Lung microvascular endothelial cell (primary cell): Measurements from ENCODE around the gene SERPINI1. TPM values are rescaled to one million over a fixed set of nuclear protein-coding genes. Genes with fewer than 3 reads are reported as not detected.
"Not testable (repeated sequence)": the region's sequence is repeated elsewhere in the genome, so short reads cannot be mapped to it uniquely, and the experiment has no call there.

Experiments used
- DNase-seq, 2 donors: peaks; one replicate each; pipeline versions ENCODE4 v3.0.0 to v3.0.0-alpha.2; 2010; ENCODE audit warnings: low read depth in 2 of 2
- total RNA-seq: library from RNA; depleted of rRNA; stranded (reverse); fragments of >200 nt; gene quantifications from 2 replicates; pipeline ENCODE4 v1.2.1, GENCODE V29; 2014

The SERPINI1 gene
- total RNA-seq, 1 donor from 2014 or later = 1.2 TPM

DNA sequence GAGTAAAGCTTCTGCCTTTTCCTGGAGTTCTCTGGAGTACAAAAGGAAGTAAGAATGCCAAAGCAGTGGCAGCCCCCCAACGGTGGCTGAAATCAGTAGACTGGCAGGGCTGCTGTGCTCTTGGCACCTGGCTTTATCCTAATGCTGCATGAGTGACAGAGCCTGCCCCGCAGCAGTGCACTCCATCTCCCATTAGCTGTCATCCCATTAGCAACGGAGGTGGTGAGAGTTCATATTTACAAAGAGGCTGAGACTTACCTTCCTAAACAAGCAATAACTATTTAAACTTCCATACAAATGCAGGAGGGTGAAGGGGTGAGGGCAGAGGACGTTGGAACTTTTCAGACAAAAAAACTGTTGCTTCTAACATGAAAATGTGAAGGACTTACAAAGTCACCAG, 51.9 kb downstream of the SERPINI1 start:
- no peak for DNase-seq

DNA sequence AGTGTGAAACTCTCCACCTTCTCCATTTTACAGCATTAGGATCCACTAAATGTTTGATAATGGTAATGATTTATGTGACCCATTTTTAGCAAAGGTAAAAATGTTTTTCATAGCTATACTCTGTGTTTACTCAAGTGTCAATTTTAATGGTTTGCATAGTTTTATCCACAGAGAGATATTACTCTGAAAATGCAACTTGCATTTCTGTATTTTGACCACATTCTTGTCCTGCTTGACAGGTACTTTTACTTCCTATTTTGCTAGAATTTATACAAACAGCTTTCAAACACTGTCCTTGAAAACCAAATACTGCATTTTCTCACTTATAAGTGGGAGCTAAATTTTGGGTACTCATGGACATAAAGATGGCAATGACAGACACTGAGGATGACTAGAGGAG, 62.9 kb downstream of the SERPINI1 start:
- DNase-seq = no peak

DNA sequence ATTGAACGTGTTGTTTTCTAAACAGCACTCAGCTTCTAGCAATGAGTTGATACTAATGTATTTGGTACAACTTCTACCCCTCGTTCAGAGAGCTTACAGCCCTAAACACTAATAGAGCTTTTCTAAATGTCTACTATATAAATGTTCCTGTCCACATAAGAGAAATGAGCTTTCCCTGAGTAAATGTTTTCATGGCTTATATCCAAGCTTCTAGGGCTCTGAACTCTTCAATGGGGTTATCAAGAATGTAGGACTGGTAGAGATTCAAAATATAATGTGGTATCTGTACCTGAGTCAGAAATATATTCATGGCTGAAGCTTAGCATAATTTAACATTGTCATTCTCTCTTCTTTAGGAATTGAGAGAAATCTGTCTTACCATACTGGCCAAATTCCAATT, 73.4 kb downstream of the SERPINI1 start:
- no peak for DNase-seq

DNA sequence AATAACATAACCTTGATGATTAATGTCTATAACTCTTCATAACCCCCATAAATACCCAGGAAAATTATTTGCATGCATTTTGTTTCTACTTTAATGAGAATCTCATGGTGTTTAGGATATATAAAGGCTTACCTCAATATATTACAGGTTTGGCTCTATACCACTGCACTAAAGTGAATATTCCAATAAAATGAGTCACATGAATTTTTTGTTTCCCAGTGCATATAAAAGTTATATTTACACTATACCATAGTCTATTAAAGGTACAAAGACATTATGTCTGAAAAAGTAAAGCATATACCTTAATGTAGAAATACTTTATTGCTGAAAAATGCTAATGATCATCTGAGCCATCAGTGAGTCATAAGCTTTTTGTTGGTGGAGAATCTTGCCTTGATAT, 74.7 kb downstream of the SERPINI1 start:
- no peak for DNase-seq

DNA sequence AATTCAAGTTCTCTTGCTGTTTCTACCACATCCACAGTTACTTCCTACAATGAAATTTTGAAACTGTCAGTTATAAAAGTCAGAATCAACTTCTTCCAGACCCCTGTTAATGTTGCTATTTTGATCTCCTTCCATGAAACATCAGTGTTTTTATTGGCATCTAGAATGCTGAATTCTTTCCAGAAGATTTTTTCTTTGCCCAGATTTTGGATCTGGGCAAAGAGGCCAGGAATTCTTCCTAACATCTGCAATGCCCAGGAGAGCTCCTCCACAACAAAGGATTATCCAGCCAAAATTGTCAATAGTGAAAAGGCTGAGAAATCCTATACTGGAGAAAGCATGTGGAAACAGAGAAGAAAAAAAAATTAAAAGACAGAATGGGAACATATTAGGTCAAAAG, 75.5 kb downstream of the SERPINI1 start:
- DNase-seq = no peak

DNA sequence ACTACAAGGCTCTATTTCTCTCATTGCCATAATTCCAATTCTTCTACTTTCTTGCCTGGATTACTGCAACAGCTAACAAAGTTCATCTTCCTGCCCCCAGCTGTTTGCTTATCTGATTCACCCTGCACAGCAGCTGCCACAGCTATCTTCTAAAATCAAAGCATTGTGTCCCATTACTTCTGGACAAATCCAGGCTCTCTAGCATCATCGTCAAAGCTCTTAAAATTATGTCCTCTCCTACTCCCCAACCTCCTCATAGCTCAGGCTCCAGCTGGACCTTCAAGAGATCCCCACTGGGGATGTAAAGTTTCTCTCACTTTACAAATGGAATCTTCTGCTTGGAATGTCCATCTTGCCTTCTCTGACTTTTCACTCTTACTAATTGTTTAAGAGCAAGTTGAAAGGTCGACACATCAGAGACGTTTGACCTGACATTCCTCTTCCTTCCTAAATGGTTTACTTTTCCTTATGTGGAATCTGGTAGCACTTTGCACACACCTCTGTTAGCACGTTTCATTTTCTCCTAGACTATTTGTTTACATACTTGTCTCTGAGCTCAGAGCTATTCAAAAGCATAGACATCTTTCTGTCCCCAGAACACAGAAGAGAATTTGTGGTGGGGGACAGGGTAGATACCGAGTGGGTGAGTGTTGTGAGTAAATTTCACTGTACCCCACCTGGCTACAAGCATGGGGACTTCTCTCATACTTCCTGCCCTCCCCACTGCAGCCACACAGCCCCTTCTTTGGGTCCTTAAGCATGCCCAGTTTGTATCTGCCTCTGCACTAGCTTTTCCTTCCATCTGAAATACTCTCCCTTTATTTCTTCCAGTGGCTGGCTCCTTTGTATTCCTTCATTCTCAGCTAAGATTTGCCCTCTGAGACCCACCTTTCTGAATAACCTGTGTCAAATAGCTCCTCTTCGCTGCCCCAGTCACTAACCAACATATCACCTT, 77.9 kb downstream of the SERPINI1 start:
- no peak for DNase-seq

DNA sequence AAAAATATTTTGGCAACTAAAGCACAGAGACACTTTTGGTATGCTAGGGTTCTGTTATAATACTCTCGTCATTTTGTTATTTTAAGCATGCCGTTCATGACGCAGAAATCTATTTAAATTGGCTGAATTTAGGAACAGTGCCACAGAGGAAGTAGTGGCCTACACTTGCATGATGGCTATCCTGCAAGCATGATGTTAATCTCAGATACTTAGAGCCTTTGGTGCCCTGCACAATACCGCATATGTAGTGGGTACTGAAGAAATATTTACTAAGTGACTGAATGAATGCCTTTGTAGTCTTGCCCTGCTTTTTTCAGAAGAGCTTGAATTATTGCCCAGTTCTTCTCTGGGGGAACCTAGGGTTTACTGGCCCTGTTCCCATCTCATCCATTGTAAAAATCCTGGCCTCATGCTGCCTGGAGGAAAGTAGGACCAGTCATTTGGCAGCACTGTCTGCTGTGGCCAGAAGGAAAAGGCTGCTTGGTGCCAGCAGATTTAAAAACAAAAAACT, 79.0 kb downstream of the SERPINI1 start:
- peak in 1 of 2 donors; percentile 60 for DNase-seq

DNA sequence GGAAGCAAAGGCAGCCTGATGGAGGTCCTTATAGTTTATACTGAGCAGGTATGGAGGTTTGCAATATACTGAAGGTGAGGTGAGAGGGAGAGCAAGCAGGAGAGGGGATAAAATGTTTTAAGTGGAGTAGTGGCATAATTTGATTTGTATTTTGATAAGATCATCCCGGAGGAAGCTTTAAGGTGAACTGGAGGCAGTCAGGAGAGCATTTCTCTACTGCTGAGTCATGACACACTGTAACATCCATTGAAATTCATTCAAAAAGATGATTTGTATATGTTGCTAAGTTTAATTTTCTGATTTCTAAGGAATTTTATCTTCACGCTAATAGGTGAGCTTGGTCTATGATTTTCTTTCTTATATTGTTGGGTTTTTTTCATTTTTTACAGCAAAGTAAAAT, 81.4 kb downstream of the SERPINI1 start:
- no peak for DNase-seq

DNA sequence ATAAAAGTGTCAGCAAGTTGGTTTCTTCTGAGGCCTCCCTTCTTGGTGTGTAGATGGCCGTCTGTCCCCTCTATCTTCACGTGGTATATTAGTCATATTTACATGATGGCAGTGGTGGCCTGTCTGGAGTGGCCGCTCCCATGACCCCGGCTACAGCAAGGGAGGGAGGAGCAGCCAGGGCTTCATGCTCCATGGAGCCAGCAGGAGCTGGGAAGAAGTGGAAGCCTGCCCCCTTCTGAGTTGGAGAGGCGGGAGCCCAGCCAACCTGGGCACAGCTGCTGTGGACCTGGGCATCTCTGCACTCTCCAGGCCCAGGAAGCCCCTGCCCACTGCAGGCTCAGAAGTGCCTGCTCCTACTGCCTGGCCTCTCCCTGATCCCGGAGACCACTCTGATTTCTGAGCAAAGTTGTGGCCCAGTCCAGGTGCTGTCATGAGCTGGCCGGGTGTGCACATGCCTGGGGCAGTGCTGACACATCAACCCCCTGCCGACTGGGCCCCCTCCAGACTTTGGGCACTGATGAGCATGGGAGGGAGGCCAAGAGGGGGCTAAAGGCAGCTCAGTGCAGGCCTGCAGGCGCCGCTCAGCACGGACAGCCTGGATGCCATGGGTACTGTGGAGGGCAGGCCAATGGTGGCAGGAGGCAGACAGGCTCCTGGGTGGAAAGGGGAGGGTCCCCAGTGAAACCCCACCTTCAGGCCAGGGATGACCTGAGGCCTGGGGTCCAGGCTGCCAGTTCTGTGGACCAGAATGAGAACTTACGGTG, 84.8 kb downstream of the SERPINI1 start:
- DNase-seq = no peak

DNA sequence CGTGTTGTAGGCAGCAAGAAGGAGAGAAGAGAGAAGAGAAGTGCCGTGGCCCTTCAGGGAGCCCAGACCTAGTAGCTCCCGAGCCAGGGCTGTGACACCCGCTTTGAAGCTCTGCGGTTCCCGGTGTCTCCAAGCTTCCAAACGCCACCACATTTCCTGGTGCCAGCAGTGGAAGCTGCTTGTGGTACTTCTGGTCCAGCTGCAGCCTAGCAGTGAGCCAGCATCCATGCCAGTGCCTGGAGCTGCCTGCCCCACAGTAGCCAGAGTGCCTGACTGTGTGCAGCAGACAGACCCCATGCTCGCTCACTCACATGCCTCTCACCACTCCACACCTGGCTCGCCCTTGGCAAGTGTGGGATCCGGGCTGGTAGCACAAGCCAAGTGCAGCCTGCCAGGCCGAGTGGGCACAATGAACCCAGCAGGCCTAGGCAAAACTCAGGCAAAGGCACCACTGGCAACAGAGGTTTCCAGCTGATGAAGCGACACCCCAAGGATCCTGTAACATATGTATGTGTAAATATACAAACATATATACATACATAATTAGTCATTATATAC, 85.8 kb downstream of the SERPINI1 start:
- no peak for DNase-seq

DNA sequence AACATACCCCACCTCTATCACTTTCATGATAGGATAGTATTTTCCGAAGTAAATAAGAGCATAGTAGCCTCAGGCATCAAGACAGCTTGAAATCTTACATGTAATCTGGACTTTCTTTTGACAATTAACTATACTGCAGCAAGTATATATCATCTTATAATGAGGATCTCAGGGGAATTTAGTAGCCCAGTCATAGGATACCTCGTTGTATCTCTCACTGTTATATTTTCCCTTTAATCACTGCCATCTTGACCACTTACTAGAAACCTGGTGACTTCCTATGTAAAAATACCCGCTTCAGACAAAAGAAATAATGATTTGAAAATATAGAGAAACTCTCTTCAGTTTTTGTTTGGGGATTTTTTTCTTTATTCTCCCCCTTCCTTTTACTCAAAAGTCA, 88.2 kb downstream of the SERPINI1 start:
- DNase-seq = no peak

DNA sequence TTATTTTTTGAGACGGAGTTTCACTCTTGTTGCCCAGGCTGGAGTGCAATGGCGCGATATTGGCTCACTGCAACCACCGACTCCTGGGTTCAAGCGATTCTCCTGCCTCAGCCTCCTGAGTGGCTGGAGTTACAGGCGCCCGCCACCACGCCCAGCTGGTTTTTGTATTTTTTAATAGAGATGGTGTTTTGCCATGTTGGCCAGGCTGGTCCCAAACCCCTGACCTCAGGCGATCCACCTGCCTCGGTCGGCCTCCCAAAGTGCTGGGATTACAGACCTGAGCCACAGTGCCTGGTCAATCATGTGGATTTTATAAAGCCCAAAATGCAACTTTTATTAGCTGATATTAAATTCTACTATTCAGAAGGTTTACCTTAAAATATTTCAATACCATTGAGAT, 92.1 kb downstream of the SERPINI1 start:
- DNase-seq = not testable (repeated sequence)

DNA sequence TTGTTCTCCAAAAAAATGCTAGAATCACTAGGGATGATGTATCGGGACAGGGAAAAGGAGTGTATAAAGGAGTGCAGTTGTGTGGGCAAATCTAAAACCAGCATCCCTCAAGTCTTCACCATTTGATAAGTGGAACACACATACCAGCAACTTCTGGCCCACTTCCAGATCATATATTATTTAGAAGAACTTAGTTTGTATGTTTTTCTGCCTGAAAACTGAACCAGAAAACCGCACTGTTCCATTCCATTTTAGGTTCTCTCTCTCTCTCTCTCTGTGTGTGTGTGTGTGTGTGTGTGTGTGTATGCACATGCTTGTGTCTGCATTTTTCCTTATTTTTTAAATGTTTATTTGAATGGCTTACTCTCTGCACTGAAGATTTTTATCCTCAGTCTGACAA, 93.5 kb downstream of the SERPINI1 start:
- DNase-seq = no peak

DNA sequence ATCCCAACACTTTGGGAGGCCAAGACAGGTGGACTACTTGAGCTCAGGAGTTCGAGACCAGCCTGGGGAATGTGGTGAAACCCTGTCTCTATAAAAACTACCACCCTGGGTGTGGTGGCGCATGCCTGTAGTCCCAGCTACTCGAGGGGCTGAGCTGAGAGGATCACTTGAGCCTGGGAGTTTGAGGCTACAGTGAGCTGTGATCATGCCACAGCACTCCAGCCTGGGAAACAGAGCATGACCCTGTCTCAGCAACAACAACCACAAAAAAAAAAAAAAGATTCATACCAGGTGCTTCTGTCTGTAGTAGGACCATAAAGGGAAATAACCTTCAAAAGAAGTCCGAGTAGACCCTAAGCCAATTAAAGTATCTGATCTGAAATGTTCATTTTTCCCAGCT, 94.5 kb downstream of the SERPINI1 start:
- DNase-seq = no peak

DNA sequence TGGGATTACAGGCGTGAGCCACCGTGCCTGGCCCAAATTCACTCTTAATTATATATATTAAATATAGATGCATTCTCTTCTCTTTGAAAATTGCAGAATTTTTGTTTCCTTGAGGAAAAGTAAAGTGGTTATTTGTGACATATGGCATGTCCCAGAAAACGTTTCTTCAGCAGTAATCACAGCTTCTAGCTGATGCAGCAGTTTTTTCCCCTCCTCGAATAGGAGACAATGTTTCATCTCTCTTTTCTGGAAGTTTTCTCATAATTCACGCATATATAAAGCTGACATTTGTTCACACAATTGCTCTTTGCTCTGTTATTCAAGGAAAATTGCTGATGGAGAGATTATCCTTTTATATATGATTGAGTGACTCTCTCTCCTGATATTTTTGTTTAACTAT, 99.8 kb downstream of the SERPINI1 start:
- DNase-seq = no peak

DNA sequence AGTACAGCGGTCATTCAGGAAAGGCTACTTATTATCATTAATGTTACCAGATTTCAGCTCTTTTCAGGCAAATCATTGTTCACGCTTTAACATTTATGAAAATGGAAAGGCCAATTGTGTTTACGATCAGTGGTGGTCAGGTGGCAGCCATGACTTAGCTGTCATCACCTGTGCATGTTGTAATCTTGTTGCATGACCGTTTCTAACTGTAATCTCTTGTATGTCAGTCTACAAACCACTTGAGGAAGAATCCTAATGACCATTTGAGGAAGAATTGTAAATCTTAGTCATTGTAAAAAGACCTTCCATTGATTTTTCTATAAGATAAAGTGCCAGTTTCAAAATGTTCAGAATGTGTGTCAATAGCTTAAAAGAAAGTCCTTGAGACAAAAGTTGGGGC, 100.4 kb downstream of the SERPINI1 start:
- DNase-seq = no peak

DNA sequence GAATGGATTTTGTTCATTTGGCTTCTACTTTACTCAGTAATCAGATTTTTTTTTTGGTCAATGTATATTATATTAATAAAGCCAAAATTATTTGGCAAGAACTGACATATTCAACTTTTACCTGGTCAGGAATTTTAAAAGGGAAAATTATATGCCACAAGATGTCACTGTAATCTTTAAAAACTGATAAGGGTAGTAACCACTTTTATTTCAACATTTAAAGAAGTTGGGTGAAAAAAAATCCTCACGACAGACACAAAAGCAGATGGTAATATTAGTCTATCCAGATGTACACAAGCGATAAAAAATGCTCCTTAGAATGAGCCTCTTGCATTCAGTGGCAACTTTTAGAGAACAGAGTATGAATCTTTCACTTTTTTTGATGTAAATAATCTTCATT, 101.9 kb downstream of the SERPINI1 start:
- peak in 1 of 2 donors; percentile 8 for DNase-seq

DNA sequence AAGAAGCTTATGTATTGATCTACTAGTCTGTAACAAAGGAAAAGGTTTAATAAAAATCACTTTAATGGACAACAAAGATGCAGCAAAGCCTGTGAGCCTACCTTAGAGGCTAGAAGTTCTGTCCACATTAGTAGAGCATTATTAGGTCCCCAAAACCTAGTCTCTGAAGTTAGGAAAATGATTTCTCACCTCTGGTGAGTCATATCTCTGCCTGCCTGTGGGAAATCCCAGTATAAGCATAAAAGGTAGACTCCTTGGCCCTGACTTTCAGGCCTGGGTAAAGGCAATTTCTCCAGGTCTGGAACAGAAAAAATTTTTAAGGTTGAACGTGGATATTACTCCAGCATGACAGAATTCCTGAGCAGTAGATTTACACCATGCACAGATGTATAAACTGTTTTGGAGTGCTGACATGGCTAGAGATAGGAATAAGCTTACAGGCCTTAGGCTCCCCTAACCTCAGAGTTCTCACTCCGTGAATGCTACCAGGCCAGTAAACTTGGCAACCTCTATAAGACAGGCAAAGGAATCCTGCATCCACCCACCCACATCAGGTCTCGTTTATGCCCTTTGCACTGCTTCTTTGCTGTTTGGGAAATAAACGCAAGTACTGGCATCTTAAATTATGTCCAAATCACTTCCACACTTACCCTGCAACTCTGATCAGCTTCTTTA, 104.1 kb downstream of the SERPINI1 start:
- DNase-seq = no peak

DNA sequence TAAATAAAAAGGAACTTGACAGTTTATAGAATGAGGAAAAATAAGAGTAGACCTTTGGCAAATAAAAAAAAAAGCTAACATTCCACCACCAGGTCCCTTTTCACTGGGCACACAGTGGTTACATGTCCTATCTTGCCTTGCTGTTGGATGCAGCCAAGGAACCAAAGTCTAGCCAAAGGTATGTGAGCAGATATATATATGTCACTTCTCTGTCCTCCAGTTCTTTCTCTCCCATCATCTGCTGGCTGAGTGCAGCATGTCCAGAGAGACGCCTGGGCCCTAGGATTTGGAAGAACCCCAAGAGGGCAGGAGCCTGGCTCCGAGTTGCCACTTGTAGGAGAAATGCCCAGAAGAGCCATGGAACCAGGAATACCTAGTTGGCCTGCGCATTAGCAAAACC, 104.7 kb downstream of the SERPINI1 start:
- no peak for DNase-seq

DNA sequence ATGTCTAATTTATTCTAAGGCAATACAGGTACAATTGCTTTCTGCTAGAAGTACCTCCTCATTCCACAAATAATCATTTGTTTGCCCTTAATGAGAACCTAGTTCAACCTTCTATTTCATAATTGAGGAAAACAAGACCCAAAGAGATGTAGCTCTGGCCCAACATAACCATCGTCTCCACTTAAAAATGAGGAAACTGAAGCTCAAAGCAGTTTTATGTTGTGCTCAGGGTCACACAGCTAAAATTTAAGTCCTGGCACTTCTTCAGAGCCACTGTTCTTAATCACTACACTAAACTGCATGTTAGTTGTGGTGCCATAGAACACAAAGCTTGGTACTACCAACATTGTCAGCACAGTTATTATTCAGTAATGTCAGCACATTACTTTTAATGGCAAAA, 108.0 kb downstream of the SERPINI1 start:
- no peak for DNase-seq

DNA sequence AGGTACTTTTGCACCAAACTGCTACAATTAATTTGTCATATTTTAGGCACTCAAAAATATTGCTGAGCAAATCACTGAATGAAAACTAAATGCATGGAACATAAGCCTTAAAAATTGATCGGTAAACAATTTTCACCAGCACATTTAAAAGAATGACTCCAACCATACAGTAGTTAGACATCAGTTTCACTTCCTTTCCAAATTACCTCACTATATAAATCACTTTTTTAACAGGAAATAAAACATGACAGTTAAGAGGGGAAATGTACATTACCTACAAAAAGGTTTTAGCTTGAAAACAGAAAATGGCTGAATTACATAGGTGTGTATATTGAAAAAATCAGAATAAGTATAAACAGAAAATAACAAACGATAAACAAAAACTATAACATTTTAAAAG, 108.4 kb downstream of the SERPINI1 start:
- DNase-seq = no peak

DNA sequence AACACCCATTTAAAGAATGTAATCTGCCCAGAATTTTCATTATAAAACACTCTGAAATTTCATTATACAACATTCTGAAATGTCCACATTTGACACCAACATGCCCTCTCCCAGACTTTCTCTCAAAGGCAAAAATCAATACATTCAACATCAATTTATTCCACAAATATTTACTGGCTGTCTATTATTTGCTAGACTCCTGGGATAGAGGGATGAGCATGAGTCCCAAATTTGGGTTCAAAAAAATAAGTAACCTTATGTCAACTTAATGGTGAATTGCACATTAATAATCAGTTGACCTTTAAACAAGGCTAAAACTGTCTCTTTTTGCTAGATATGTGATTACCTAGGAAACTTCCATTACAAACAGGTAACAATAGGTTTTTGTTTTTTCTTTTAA, 109.0 kb downstream of the SERPINI1 start:
- no peak for DNase-seq
